ENCODE data around the gene FOXN3. TPM values are rescaled to one million over a fixed set of nuclear protein-coding genes. Genes with fewer than 3 reads are reported as not detected.

Gene FOXN3
- total RNA-seq, 2 donors from 2014 or later, result 46.8 to 72.6 TPM

DNA sequence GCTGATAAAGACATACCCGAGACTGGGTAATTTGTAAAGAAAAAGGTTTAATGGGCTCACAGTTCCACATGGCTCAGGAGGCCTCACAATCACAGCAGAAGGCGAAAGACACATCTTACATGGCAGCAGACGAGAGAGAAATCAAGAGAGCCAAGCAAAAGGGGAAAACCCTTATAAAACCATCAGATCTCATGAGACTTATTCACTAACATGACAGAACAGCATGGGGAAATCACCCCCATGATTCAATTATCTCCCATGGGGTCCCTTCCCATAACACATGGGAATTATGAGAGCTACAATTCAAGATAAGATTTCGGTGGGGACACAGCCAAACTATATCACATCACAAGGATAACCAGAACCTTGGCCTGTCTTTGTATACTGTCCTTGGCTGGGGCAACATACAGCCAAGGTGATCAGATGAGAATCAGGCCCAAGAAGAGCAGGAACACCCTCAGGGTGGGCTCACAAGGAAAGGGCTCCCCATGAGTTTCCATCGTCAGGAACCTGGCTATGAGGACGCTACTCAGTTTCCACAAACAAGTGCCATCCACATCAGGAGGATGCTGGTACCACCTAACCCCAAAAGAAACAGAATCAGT is 152.7 kb downstream of the FOXN3 start:
- TF ChIP-seq, protein P1, sequence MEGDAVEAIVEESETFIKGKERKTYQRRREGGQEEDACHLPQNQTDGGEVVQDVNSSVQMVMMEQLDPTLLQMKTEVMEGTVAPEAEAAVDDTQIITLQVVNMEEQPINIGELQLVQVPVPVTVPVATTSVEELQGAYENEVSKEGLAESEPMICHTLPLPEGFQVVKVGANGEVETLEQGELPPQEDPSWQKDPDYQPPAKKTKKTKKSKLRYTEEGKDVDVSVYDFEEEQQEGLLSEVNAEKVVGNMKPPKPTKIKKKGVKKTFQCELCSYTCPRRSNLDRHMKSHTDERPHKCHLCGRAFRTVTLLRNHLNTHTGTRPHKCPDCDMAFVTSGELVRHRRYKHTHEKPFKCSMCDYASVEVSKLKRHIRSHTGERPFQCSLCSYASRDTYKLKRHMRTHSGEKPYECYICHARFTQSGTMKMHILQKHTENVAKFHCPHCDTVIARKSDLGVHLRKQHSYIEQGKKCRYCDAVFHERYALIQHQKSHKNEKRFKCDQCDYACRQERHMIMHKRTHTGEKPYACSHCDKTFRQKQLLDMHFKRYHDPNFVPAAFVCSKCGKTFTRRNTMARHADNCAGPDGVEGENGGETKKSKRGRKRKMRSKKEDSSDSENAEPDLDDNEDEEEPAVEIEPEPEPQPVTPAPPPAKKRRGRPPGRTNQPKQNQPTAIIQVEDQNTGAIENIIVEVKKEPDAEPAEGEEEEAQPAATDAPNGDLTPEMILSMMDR (IDR thresholded peaks at IDR 0.05), result no peak
- no peak overlapping the region for H3K27ac ChIP-seq

DNA sequence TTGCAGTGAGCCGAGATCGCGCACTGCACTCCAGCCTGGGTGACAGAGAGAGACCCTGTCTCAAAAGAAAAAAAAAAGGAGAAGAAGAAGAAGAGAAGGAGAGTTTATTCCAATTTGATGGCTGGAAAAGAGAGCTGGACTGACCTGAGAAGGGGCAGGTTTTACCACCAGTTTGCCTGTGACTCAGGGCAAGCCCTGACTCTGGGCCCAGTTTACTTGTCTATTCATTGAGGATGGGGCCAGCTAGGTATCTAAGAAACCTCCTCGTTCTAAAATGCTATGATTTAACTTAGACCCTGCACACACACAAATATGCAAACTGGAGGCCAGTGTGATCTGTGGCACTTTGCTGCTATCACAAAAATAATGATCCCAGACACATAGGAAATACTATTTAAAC is 155.0 kb downstream of the FOXN3 start:
- no peaks in the 10 kb centered on the region for H3K9me3 ChIP-seq
- no peaks in the 10 kb centered on the region for H3K4me1 ChIP-seq
- H3K9ac ChIP-seq (ENCODE audit: low read depth in 2 of 2, low read length in 2 of 2), result no peak overlapping the region
- H3K27me3 ChIP-seq, result no peaks in the 10 kb centered on the region
- intact Hi-C loops (cut with DNase I), result no loop called here
- no peak for DNase-seq
- no peaks in the 10 kb centered on the region for H3K36me3 ChIP-seq
- TF ChIP-seq, protein P1 (IDR thresholded peaks at IDR 0.05), result no peak
- no peak overlapping the region for H3K27ac ChIP-seq
- no peak overlapping the region for H3K4me3 ChIP-seq

More for the DNA sequence above, 152.7 kb downstream of the FOXN3 start:
- H3K27me3 ChIP-seq, result no peaks in the 10 kb centered on the region
- DNase-seq, result no peak
- H3K36me3 ChIP-seq, result no peaks in the 10 kb centered on the region
- no peaks in the 10 kb centered on the region for H3K9me3 ChIP-seq
- no peak overlapping the region for H3K4me3 ChIP-seq
- no peak overlapping the region for H3K9ac ChIP-seq (ENCODE audit: low read depth in 2 of 2, low read length in 2 of 2)
- intact Hi-C loops (cut with DNase I), result no loop called here
- no peaks in the 10 kb centered on the region for H3K4me1 ChIP-seq

DNA sequence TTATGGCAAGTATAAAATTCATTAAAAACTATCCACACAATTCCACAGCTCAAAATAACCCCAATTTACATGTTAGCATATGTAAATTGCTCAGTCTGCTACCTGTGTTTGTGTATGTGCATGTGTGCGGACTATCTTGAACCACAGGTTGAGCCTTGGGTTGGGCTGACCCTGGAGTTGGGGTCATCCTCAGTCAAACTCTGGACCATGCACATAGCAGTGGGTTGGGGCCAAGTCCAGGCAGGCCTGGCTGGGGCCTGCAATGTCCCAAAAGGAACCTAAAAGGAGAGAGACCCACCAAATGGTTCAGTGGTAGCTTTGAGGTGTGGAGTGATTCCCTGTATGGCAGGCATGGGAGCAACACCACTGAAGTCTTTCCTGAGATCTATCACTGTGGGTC is 156.1 kb downstream of the FOXN3 start:
- no peaks in the 10 kb centered on the region for H3K9me3 ChIP-seq
- no peak for DNase-seq
- no peaks in the 10 kb centered on the region for H3K27me3 ChIP-seq
- H3K9ac ChIP-seq (ENCODE audit: low read depth in 2 of 2, low read length in 2 of 2), result no peak overlapping the region
- no peak overlapping the region for H3K4me3 ChIP-seq
- H3K27ac ChIP-seq, result no peak overlapping the region
- TF ChIP-seq, protein P1 (IDR thresholded peaks at IDR 0.05), result no peak
- H3K36me3 ChIP-seq, result no peaks in the 10 kb centered on the region
- no peaks in the 10 kb centered on the region for H3K4me1 ChIP-seq
- intact Hi-C loops (cut with DNase I), result no loop called here

- TF ChIP-seq, protein P1 (IDR thresholded peaks at IDR 0.05), result no peak
- intact Hi-C loops (cut with DNase I), result no loop called here
- Histone ChIP-seq H3K36me3 (no peaks in the 10 kb centered on the region), H3K4me1 (no peaks in the 10 kb centered on the region), H3K9ac (ENCODE audit: low read depth in 2 of 2, low read length in 2 of 2) (no peak overlapping the region), H3K27ac (no peak overlapping the region), H3K9me3 (no peaks in the 10 kb centered on the region), H3K27me3 (no peaks in the 10 kb centered on the region), H3K4me3 (no peak overlapping the region)
- no peak for DNase-seq
Observed at GRCh38 chr14:89259951-89260609, 157.0 kb downstream of the FOXN3 start.

GRCh38 chr14:89258728-89259273 is 158.2 kb downstream of the FOXN3 start:
- no peak overlapping the region for H3K4me3 ChIP-seq
- H3K36me3 ChIP-seq, result no peaks in the 10 kb centered on the region
- no peak overlapping the region for H3K27ac ChIP-seq
- no peaks in the 10 kb centered on the region for H3K27me3 ChIP-seq
- H3K4me1 ChIP-seq, result no peaks in the 10 kb centered on the region
- H3K9me3 ChIP-seq, result no peaks in the 10 kb centered on the region
- TF ChIP-seq, protein P1 (IDR thresholded peaks at IDR 0.05), result no peak
- intact Hi-C loops (cut with DNase I), result no loop called here
- no peak for DNase-seq
- H3K9ac ChIP-seq (ENCODE audit: low read depth in 2 of 2, low read length in 2 of 2), result no peak overlapping the region

Data from colonic mucosa (tissue), 4 donors.